C4-2B (cell line): Measurements from ENCODE around the gene PEX6.

Experiments
- ZFX ChIP-seq: fragments of 450-650 bp; IDR thresholded peaks from 2 replicates; pipeline ENCODE4 v1.6.1; 2017
- TF ChIP-seq, protein P1 (sequence below): fragments of 450-650 bp; conservative IDR thresholded peaks from 2 replicates; pipeline ENCODE4 v1.5.1; 2017; ENCODE audit warnings: mild to moderate bottlenecking

DNA sequence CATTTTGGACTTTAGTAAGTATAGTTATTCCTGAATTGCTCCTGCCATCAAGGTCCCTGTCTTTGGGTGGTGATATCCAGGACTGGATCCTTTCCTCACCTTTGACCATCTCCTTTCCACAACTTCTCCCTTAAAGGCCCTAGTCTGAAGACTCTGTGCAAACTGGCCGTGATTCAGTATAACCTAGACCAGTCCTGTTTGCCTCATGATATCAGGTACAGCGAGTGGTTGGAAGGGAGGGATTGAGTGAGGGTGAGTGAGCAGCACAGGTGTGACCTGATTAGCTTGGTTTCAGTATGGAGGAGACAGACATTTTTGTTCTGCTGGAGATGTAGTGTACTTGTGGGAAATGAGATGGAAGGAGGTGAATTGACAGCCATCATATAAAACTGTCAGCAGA lies 40.2 kb upstream of the PEX6 start:
- TF ChIP-seq, protein P1, sequence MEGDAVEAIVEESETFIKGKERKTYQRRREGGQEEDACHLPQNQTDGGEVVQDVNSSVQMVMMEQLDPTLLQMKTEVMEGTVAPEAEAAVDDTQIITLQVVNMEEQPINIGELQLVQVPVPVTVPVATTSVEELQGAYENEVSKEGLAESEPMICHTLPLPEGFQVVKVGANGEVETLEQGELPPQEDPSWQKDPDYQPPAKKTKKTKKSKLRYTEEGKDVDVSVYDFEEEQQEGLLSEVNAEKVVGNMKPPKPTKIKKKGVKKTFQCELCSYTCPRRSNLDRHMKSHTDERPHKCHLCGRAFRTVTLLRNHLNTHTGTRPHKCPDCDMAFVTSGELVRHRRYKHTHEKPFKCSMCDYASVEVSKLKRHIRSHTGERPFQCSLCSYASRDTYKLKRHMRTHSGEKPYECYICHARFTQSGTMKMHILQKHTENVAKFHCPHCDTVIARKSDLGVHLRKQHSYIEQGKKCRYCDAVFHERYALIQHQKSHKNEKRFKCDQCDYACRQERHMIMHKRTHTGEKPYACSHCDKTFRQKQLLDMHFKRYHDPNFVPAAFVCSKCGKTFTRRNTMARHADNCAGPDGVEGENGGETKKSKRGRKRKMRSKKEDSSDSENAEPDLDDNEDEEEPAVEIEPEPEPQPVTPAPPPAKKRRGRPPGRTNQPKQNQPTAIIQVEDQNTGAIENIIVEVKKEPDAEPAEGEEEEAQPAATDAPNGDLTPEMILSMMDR: no peak
- no peak for TF ChIP-seq ZFX
